Skeletal muscle tissue (tissue), 4 donors: ENCODE data around the gene NFATC2. TPM values are rescaled to one million over a fixed set of nuclear protein-coding genes. Genes with fewer than 3 reads are reported as not detected.

Experiments used
- H3K27ac ChIP-seq: one replicate; pipeline ENCODE4 v1.7.0; 2013; ENCODE audit warnings: mild to moderate bottlenecking, low read depth, low read length, inconsistent platforms
- H3K27me3 ChIP-seq, 3 donors: one replicate each; pipeline ENCODE4 v1.7.0; 2013; ENCODE audit warnings: low read length in 3 of 3; ENCODE audit not compliant: control insufficient read depth in 3 of 3, insufficient read depth in 3 of 3
- H3K36me3 ChIP-seq, 3 donors: one replicate each; pipeline ENCODE4 v1.7.0; 2013; ENCODE audit warnings: low read length in 3 of 3; ENCODE audit not compliant: control insufficient read depth in 3 of 3, insufficient read depth in 3 of 3
- H3K4me1 ChIP-seq, 3 donors: one replicate each; pipeline ENCODE4 v1.7.0; 2013; ENCODE audit warnings: low read length in 3 of 3, mild to moderate bottlenecking in 3 of 3; ENCODE audit not compliant: control insufficient read depth in 3 of 3, insufficient read depth in 3 of 3
- H3K4me3 ChIP-seq, 3 donors: one replicate each; pipeline ENCODE4 v1.7.0; 2013; ENCODE audit warnings: low read length in 3 of 3
- H3K9ac ChIP-seq, 3 donors: one replicate each; pipeline ENCODE4 v1.7.0; 2013; ENCODE audit warnings: low read length in 3 of 3, mild to moderate bottlenecking in 3 of 3, moderate library complexity in 2 of 3, low read depth in 1 of 3
- H3K9me3 ChIP-seq, 3 donors: one replicate each; pipeline ENCODE4 v1.7.0; 2013; ENCODE audit warnings: low read length in 3 of 3; ENCODE audit not compliant: control insufficient read depth in 3 of 3
- total RNA-seq: library from RNA; depleted of rRNA; stranded (reverse); fragments of >200 nt; gene quantifications from one replicate; pipeline ENCODE4 v1.2.3, GENCODE V29; 2014
- donor health status: Osteomylitis.

The NFATC2 gene
- total RNA-seq, 1 donor from 2014 or later: 3.1 TPM

DNA sequence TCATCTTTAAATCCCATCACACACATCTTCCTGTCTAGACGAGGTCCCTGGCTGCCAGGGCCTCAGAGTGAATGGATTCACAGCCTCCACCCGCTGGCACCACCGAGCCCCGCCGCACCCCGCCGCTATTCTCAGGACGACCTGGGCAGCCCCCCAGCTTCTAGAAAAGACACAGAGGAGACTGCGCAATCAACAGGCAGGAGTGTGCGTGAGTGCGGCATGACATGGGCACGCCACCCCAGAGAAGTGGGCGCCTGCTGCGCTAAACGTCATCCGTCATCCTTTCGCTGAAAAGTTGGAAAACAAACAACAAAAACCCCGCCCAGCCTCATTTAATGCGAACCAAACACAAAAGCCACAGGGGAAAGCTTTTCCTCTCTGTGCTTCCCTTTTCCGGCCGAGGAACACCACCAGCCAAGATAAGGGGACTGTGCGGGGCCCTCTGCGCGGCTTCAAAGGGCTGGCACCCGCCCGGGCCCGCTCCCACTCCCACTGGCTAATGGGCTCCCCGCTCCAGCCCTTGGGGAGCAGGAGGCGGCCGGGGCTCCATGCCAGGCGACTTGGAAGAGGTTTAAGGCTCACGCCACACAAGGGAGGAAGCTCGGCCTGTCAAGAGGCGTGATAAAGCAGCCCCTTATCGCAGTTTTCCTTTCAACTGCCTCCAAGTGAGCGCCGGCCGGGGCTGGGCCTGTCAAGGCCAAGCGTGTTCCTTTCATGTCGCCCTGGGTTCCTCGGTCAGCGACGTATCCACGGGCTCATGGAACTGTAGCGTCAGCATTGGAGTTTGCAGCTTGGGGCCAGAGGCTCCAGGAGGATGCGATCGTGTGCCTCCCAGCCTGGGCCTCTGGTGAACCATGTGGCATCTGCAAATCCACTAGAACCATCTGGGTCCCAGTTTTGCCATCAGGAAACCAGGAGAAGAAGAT is 50.1 kb downstream of the NFATC2 start:
- Histone ChIP-seq H3K36me3 (peaks cover 0 to 3% (median 0%) of the 10 kb centered on the region in 3 donors), H3K27ac (no peak overlapping the region), H3K9ac (peak overlapping the region in 1 of 3 donors; percentile 50), H3K4me3 (peak overlapping the region in 2 of 3 donors; percentile 27 to 52), H3K4me1 (peaks cover 15 to 21% (median 15%) of the 10 kb centered on the region in 3 donors), H3K9me3 (no peaks in the 10 kb centered on the region), H3K27me3 (no peaks in the 10 kb centered on the region)

DNA sequence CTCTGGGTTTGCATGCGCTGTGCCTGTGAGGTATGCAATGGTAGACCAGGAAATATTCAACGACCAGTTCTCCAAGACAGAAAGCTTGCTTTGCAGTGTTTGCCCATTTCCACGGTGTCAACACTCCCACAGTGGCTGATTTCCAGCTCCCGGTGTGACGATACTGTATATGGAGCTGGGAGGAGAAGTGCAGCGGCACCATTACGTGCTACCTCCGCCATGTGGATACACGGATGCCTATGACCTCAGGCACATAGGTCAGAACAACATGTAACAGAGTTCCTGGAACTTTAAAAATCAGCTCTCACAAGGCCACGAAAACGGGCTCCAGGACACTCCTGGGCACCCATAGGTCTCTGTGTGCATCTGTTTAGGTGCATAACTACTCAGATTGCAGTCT is 51.1 kb downstream of the NFATC2 start:
- no peak overlapping the region for H3K9ac ChIP-seq
- peaks cover 0 to 3% (median 0%) of the 10 kb centered on the region in 3 donors for H3K36me3 ChIP-seq
- H3K4me3 ChIP-seq: no peak overlapping the region
- no peaks in the 10 kb centered on the region for H3K27me3 ChIP-seq
- H3K9me3 ChIP-seq: no peaks in the 10 kb centered on the region
- peaks cover 5 to 14% (median 13%) of the 10 kb centered on the region in 3 donors for H3K4me1 ChIP-seq
- H3K27ac ChIP-seq: no peak overlapping the region

DNA sequence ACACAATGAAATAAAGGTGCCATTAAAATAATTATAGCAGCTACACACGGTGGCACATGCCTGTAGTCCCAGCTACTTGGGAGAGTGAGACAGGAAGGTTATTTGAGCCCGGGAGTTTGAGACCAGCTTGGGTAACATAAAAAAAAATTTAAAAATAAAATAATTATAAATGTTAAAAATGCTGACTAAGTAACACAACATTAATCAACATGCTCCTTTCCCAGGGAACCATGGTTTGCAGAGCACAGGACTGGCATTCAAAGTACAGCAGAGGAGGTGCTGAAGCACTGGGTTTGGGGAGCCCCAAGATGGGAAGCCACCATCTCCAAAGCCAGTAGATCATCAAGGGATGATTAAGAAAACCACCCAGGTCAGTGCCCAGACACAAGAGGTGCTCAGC is 51.9 kb downstream of the NFATC2 start:
- Histone ChIP-seq H3K27ac (no peak overlapping the region), H3K4me1 (peaks cover 5 to 13% (median 13%) of the 10 kb centered on the region in 3 donors), H3K36me3 (no peaks in the 10 kb centered on the region), H3K27me3 (no peaks in the 10 kb centered on the region), H3K9ac (no peak overlapping the region), H3K4me3 (no peak overlapping the region), H3K9me3 (no peaks in the 10 kb centered on the region)

DNA sequence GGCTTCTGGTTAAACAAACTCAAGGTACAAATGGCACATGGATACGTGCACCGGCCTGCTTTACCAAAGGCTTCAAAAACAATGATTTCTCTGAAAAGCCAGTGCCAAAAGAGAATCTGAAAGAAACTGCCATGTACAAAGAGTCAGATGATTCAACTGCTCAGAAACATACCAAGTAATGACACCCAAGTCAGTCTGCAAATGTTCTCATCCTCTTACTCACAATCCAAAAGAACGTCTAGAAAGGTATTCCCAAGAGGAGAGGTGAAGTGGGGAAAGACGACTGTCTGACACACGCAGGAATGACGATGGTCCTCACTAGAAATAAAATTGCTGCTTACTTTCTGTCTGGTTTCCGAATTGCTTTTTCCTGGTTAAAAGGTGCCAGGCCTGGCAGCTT is 52.9 kb downstream of the NFATC2 start:
- Histone ChIP-seq H3K27me3 (no peaks in the 10 kb centered on the region), H3K27ac (no peak overlapping the region), H3K9me3 (no peaks in the 10 kb centered on the region), H3K36me3 (no peaks in the 10 kb centered on the region), H3K4me1 (peaks cover 5 to 13% (median 13%) of the 10 kb centered on the region in 3 donors), H3K4me3 (no peak overlapping the region), H3K9ac (no peak overlapping the region)

- no peak overlapping the region for H3K9ac ChIP-seq
- no peak overlapping the region for H3K27ac ChIP-seq
- H3K9me3 ChIP-seq: no peaks in the 10 kb centered on the region
- H3K27me3 ChIP-seq: no peaks in the 10 kb centered on the region
- H3K4me3 ChIP-seq: no peak overlapping the region
- peaks cover 0 to 13% (median 8%) of the 10 kb centered on the region in 3 donors for H3K4me1 ChIP-seq
- H3K36me3 ChIP-seq: peaks cover 0 to 3% (median 0%) of the 10 kb centered on the region in 3 donors
Measured at GRCh38 chr20:51488331-51488730, 54.2 kb downstream of the NFATC2 start.

DNA sequence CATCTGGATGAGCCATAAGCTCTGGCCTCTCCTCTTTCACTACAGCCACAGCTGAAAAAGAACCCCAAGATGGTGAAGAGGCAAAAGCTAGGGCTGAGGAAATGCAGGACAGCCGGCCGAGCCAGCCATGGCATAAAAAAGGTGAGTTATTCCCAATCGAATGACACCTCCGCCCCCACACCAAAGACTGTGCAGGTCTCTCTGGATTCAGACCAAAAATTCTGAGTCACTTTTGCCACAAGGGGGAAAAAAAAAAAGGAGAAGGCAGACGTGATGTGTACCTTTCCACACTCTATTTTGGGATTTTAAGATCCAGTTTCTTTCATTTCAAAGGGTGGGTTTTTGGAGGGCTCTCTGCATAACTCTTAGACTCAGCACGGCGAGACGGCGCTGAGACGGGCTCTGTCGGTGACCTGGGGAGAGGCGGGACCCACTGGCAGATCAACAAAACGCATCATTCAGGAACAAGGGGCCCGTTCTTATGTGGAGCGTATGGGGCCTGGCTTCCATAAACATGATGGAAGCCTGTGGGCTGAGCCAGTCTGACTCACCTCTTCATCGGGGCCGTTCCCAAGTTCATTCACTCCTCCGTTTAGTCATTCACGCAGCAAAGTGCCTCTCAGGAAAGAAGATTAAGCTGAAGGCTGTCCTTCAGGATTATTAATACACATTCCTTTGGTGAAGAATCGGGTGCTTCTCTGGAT is 54.8 kb downstream of the NFATC2 start:
- no peak overlapping the region for H3K27ac ChIP-seq
- no peak overlapping the region for H3K4me3 ChIP-seq
- H3K4me1 ChIP-seq: peaks cover 0 to 9% (median 3%) of the 10 kb centered on the region in 3 donors
- no peaks in the 10 kb centered on the region for H3K27me3 ChIP-seq
- H3K9ac ChIP-seq: no peak overlapping the region
- peaks cover 0 to 3% (median 0%) of the 10 kb centered on the region in 3 donors for H3K36me3 ChIP-seq
- H3K9me3 ChIP-seq: no peaks in the 10 kb centered on the region

GRCh38 chr20:51487076-51487475 is 55.4 kb downstream of the NFATC2 start:
- H3K27me3 ChIP-seq: no peaks in the 10 kb centered on the region
- H3K4me3 ChIP-seq: no peak overlapping the region
- no peak overlapping the region for H3K27ac ChIP-seq
- no peaks in the 10 kb centered on the region for H3K9me3 ChIP-seq
- no peak overlapping the region for H3K9ac ChIP-seq
- H3K36me3 ChIP-seq: peaks cover 0 to 3% (median 0%) of the 10 kb centered on the region in 3 donors
- H3K4me1 ChIP-seq: peaks cover 0 to 7% (median 0%) of the 10 kb centered on the region in 3 donors

GRCh38 chr20:51486197-51487005 is 56.1 kb downstream of the NFATC2 start:
- no peak overlapping the region for H3K9ac ChIP-seq
- no peaks in the 10 kb centered on the region for H3K27me3 ChIP-seq
- H3K4me3 ChIP-seq: no peak overlapping the region
- H3K27ac ChIP-seq: no peak overlapping the region
- peaks cover 0 to 4% (median 0%) of the 10 kb centered on the region in 3 donors for H3K4me1 ChIP-seq
- no peaks in the 10 kb centered on the region for H3K9me3 ChIP-seq
- peaks cover 0 to 3% (median 0%) of the 10 kb centered on the region in 3 donors for H3K36me3 ChIP-seq

- Histone ChIP-seq H3K4me3 (no peak overlapping the region), H3K36me3 (peaks cover 0 to 3% (median 0%) of the 10 kb centered on the region in 3 donors), H3K27ac (no peak overlapping the region), H3K9me3 (no peaks in the 10 kb centered on the region), H3K4me1 (peaks cover 0 to 2% (median 0%) of the 10 kb centered on the region in 3 donors), H3K9ac (no peak overlapping the region), H3K27me3 (no peaks in the 10 kb centered on the region)
Measured at GRCh38 chr20:51484831-51485230, 57.7 kb downstream of the NFATC2 start.
